H9 (cell line): Measurements from ENCODE around the gene TTC31. TPM values are rescaled to one million over a fixed set of nuclear protein-coding genes. Genes with fewer than 3 reads are reported as not detected.

Source experiments
- DNase-seq: peaks from one replicate; pipeline ENCODE4 v3.0.0-alpha.2; 2017
- H2AFZ ChIP-seq: one replicate; pipeline ENCODE4 v1.6.1; 2013; ENCODE audit warnings: mild to moderate bottlenecking, low read length, control low read depth, moderate library complexity
- H2AK5ac ChIP-seq: 2 replicates; pipeline ENCODE4 v1.6.1; 2013; ENCODE audit warnings: low read length, control low read depth, mixed read lengths; ENCODE audit not compliant: insufficient read length
- H2BK120ac ChIP-seq: one replicate; pipeline ENCODE4 v1.6.1; 2013; ENCODE audit warnings: low read depth, mild to moderate bottlenecking, low read length, control low read depth, inconsistent platforms; ENCODE audit not compliant: poor library complexity, severe bottlenecking
- H2BK12ac ChIP-seq: 2 replicates; pipeline ENCODE4 v1.6.1; 2013; ENCODE audit warnings: low read length, control low read depth, mixed read lengths, low read depth; ENCODE audit not compliant: insufficient read length
- H2BK15ac ChIP-seq: 2 replicates; pipeline ENCODE4 v1.6.1; 2013; ENCODE audit warnings: low read depth, low read length, control low read depth
- H2BK20ac ChIP-seq: one replicate; pipeline ENCODE4 v1.6.1; 2013; ENCODE audit warnings: low read depth, mild to moderate bottlenecking, low read length, control low read depth, inconsistent platforms; ENCODE audit not compliant: poor library complexity, severe bottlenecking
- H2BK5ac ChIP-seq: 2 replicates; pipeline ENCODE4 v1.6.1; 2013; ENCODE audit warnings: low read length, control low read depth, mixed read lengths; ENCODE audit not compliant: insufficient read length
- H3K14ac ChIP-seq: 2 replicates; pipeline ENCODE4 v1.6.1; 2013; ENCODE audit warnings: low read length, control low read depth; ENCODE audit not compliant: insufficient read depth
- H3K18ac ChIP-seq: 2 replicates; pipeline ENCODE4 v1.6.1; 2013; ENCODE audit warnings: low read depth, mild to moderate bottlenecking, mixed read lengths, low read length, control low read depth; ENCODE audit not compliant: insufficient read length
- H3K23ac ChIP-seq: 2 replicates; pipeline ENCODE4 v1.6.1; 2013; ENCODE audit warnings: low read length, control low read depth, mixed read lengths, low read depth; ENCODE audit not compliant: insufficient read length
- H3K23me2 ChIP-seq: 2 replicates; pipeline ENCODE4 v1.6.1; 2013; ENCODE audit warnings: low read depth, mild to moderate bottlenecking, mixed read lengths, low read length, control low read depth; ENCODE audit not compliant: insufficient read length, poor library complexity, severe bottlenecking
- H3K27ac ChIP-seq: 2 replicates; pipeline ENCODE4 v1.5.1; 2013; ENCODE audit warnings: low read length, control low read depth, mixed read lengths, low read depth; ENCODE audit not compliant: insufficient read length
- H3K27me3 ChIP-seq: 2 replicates; pipeline ENCODE4 v1.6.1; 2013; ENCODE audit warnings: low read length, control low read depth, inconsistent platforms; ENCODE audit not compliant: insufficient read depth
- H3K4ac ChIP-seq: 2 replicates; pipeline ENCODE4 v1.6.1; 2013; ENCODE audit warnings: low read depth, mild to moderate bottlenecking, control low read depth, inconsistent platforms, low read length, moderate library complexity
- H3K4me1 ChIP-seq: 2 replicates; pipeline ENCODE4 v1.6.1; 2013; ENCODE audit warnings: low read length, control low read depth, inconsistent platforms; ENCODE audit not compliant: insufficient read depth
- H3K4me2 ChIP-seq: 2 replicates; pipeline ENCODE4 v1.6.1; 2013; ENCODE audit warnings: low read length, control low read depth, mixed read lengths; ENCODE audit not compliant: insufficient read length, insufficient read depth
- H3K56ac ChIP-seq: 2 replicates; pipeline ENCODE4 v1.6.1; 2013; ENCODE audit warnings: low read depth, mild to moderate bottlenecking, mixed read lengths, low read length, control low read depth; ENCODE audit not compliant: insufficient read length
- H3K79me1 ChIP-seq: 2 replicates; pipeline ENCODE4 v1.6.1; 2013; ENCODE audit warnings: low read depth, mild to moderate bottlenecking, moderate library complexity, low read length, control low read depth, inconsistent platforms; ENCODE audit not compliant: insufficient read depth, poor library complexity, severe bottlenecking
- H3K79me2 ChIP-seq: 2 replicates; pipeline ENCODE4 v1.6.1; 2013; ENCODE audit warnings: low read length, control low read depth, inconsistent platforms; ENCODE audit not compliant: insufficient read depth
- H3K9ac ChIP-seq: 2 replicates; pipeline ENCODE4 v1.6.1; 2013; ENCODE audit warnings: low read length, control low read depth, mixed read lengths; ENCODE audit not compliant: insufficient read length; ENCODE audit errors: extremely low read depth
- H3K9me3 ChIP-seq: one replicate; pipeline ENCODE4 v1.6.1; 2013; ENCODE audit warnings: low read depth, low read length, inconsistent platforms; ENCODE audit not compliant: control insufficient read depth
- H3T11ph ChIP-seq: one replicate; pipeline ENCODE4 v1.6.1; 2013; ENCODE audit warnings: mild to moderate bottlenecking, low read length, control low read depth, inconsistent platforms
- H4K20me1 ChIP-seq: one replicate; pipeline ENCODE4 v1.6.1; 2013; ENCODE audit not compliant: control insufficient read depth, insufficient read length, insufficient read depth
- H4K5ac ChIP-seq: 2 replicates; pipeline ENCODE4 v1.6.1; 2013; ENCODE audit warnings: low read depth, mild to moderate bottlenecking, mixed read lengths, low read length, control low read depth; ENCODE audit not compliant: insufficient read length
- H4K8ac ChIP-seq: replicated peaks from 2 replicates; pipeline ENCODE4 v1.6.1; 2013; ENCODE audit warnings: low read length, control low read depth, mixed read lengths, low read depth; ENCODE audit not compliant: insufficient read length
- H4K91ac ChIP-seq: 2 replicates; pipeline ENCODE4 v1.6.1; 2013; ENCODE audit warnings: low read depth, mild to moderate bottlenecking, moderate library complexity, mixed read lengths, low read length, control low read depth; ENCODE audit not compliant: insufficient read length
- H3K27ac Mint-ChIP-seq, 3 experiments: 2 replicates in 2 of 3; 3 replicates in 1 of 3; pipeline ENCODE4 v1.8.0; 2020 to 2021; ENCODE audit warnings: mixed read lengths in 3 of 3, mild to moderate bottlenecking in 1 of 3, moderate library complexity in 1 of 3
- H3K27me3 Mint-ChIP-seq: 2 replicates; pipeline ENCODE4 v1.8.0; 2021; ENCODE audit warnings: low read depth, mild to moderate bottlenecking, moderate library complexity, mixed read lengths
- H3K36me3 Mint-ChIP-seq, 3 experiments: 2 replicates in 2 of 3; 3 replicates in 1 of 3; pipeline ENCODE4 v1.8.0; 2020 to 2021; ENCODE audit warnings: low read depth in 3 of 3, mixed read lengths in 3 of 3; ENCODE audit not compliant: insufficient read depth in 1 of 3
- H3K4me1 Mint-ChIP-seq, 2 experiments: 2 replicates each; pipeline ENCODE4 v1.8.0; 2020; ENCODE audit warnings: mixed read lengths in 2 of 2
- H3K4me3 Mint-ChIP-seq, 2 experiments: 2 replicates in 1 of 2; 3 replicates in 1 of 2; pipeline ENCODE4 v1.8.0; 2020 to 2021; ENCODE audit warnings: mild to moderate bottlenecking in 2 of 2, mixed read lengths in 2 of 2, moderate library complexity in 1 of 2
- H3K9me3 Mint-ChIP-seq, 2 experiments: 2 replicates in 1 of 2; 3 replicates in 1 of 2; pipeline ENCODE4 v1.8.0; 2020; ENCODE audit warnings: mild to moderate bottlenecking in 2 of 2, mixed read lengths in 2 of 2, moderate library complexity in 1 of 2
- total RNA-seq: library from RNA; stranded (reverse); gene quantifications from 2 replicates; pipeline ENCODE4 v1.2.1, GENCODE V29; 2021
- TF ChIP-seq, protein P1 (sequence below): fragments of 200-600 bp; sonication (generic); conservative IDR thresholded peaks from 3 replicates; pipeline ENCODE4 v1.8.0; 2021; ENCODE audit warnings: antibody characterized with exemption, mild to moderate bottlenecking

Gene TTC31
- total RNA-seq, 1 experiment from 2014 or later = 33.3 TPM

- Histone ChIP-seq H3K4me1 (peaks cover 4% of the 10 kb centered on the region; the same call in 1 of the 2 replicates), H2BK12ac (no peak overlapping the region), H3K27ac (no peak overlapping the region), H3K23ac (no peak overlapping the region), H2AK5ac (no peak overlapping the region), H4K5ac (no peak overlapping the region), H3K4me2 (no peak overlapping the region), H3K4ac (no peak overlapping the region), H3K79me2 (peaks cover 4% of the 10 kb centered on the region; the same call in 1 of the 2 replicates), H3K27me3 (no peaks in the 10 kb centered on the region), H2AFZ (no peak overlapping the region), H3K14ac (no peak overlapping the region), H3K23me2 (peaks cover 15% of the 10 kb centered on the region), H4K20me1 (no peaks in the 10 kb centered on the region), H4K91ac (no peak overlapping the region), H3T11ph (no peak overlapping the region), H3K79me1 (peaks cover 4% of the 10 kb centered on the region), H4K8ac (no peak overlapping the region), H3K56ac (no peak overlapping the region), H2BK120ac (no peak overlapping the region), H3K9ac (no peak overlapping the region), H2BK20ac (no peak overlapping the region), H2BK15ac (no peak overlapping the region), H2BK5ac (no peak overlapping the region), H3K9me3 (no peaks in the 10 kb centered on the region), H3K18ac (no peak overlapping the region)
- DNase-seq = no peak
- H3K4me1 Mint-ChIP-seq = peaks cover 14 to 17% of the 10 kb centered on the region in 2 experiments
- peaks cover 16 to 51% (median 35%) of the 10 kb centered on the region in 3 experiments for H3K36me3 Mint-ChIP-seq
- peaks cover 2% of the 10 kb centered on the region; the same call in 1 of the 2 replicates for H3K27me3 Mint-ChIP-seq
- no peak overlapping the region for H3K27ac Mint-ChIP-seq
- H3K4me3 Mint-ChIP-seq = no peak overlapping the region
- no peaks in the 10 kb centered on the region; a peak in 1 of 5 replicates for H3K9me3 Mint-ChIP-seq
- TF ChIP-seq, protein P1, sequence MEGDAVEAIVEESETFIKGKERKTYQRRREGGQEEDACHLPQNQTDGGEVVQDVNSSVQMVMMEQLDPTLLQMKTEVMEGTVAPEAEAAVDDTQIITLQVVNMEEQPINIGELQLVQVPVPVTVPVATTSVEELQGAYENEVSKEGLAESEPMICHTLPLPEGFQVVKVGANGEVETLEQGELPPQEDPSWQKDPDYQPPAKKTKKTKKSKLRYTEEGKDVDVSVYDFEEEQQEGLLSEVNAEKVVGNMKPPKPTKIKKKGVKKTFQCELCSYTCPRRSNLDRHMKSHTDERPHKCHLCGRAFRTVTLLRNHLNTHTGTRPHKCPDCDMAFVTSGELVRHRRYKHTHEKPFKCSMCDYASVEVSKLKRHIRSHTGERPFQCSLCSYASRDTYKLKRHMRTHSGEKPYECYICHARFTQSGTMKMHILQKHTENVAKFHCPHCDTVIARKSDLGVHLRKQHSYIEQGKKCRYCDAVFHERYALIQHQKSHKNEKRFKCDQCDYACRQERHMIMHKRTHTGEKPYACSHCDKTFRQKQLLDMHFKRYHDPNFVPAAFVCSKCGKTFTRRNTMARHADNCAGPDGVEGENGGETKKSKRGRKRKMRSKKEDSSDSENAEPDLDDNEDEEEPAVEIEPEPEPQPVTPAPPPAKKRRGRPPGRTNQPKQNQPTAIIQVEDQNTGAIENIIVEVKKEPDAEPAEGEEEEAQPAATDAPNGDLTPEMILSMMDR = no peak
These were observed 49.3 kb downstream of the TTC31 start for GRCh38 chr2:74532222-74532621.
